Measurements from ENCODE around the gene ZNF239.
"Not testable (repeated sequence)": the region's sequence is repeated elsewhere in the genome, so short reads cannot be mapped to it uniquely, and the experiment has no call there.

Gene ZNF239

GRCh38 chr10:43595739-43596298 lies 21.4 kb upstream of the ZNF239 start:
- no peak for DNase-seq (ENCODE audit: low spot score)
- peak overlapping the region; percentile 60 for H3K4me3 ChIP-seq
- no peak overlapping the region for H3K27ac ChIP-seq
- no peak for TF ChIP-seq CTCF (IDR thresholded peaks at IDR 0.05)

GRCh38 chr10:43594944-43595589 lies 20.7 kb upstream of the ZNF239 start:
- DNase-seq (ENCODE audit: low spot score) = no peak
- Histone ChIP-seq H3K27ac (no peak overlapping the region), H3K4me3 (peak overlapping the region; percentile 60)
- no peak for TF ChIP-seq CTCF (IDR thresholded peaks at IDR 0.05)

- DNase-seq (ENCODE audit: low spot score) = no peak
- no peak for TF ChIP-seq CTCF (IDR thresholded peaks at IDR 0.05)
- no peak overlapping the region for H3K27ac ChIP-seq
- no peak overlapping the region for H3K4me3 ChIP-seq
Observed at GRCh38 chr10:43591303-43591904, 17.0 kb upstream of the ZNF239 start.

GRCh38 chr10:43586730-43587115 lies 12.3 kb upstream of the ZNF239 start:
- H3K4me3 ChIP-seq; H3K27ac ChIP-seq; DNase-seq (ENCODE audit: low spot score): not testable (repeated sequence)

GRCh38 chr10:43585981-43586729 lies 11.7 kb upstream of the ZNF239 start:
- no peak for DNase-seq (ENCODE audit: low spot score)
- H3K27ac ChIP-seq = no peak overlapping the region
- H3K4me3 ChIP-seq = no peak overlapping the region
- no peak for TF ChIP-seq CTCF (IDR thresholded peaks at IDR 0.05)

GRCh38 chr10:43585046-43585445 lies 10.6 kb upstream of the ZNF239 start:
- no peak for TF ChIP-seq CTCF (IDR thresholded peaks at IDR 0.05)
- Histone ChIP-seq H3K27ac (no peak overlapping the region), H3K4me3 (no peak overlapping the region)
- no peak for DNase-seq (ENCODE audit: low spot score)

- TF ChIP-seq CTCF (IDR thresholded peaks at IDR 0.05) = no peak
- H3K27ac ChIP-seq = no peak overlapping the region
- no peak for DNase-seq (ENCODE audit: low spot score)
- H3K4me3 ChIP-seq = no peak overlapping the region
Observed at GRCh38 chr10:43584051-43584450, 9.6 kb upstream of the ZNF239 start.
